Esophagus squamous epithelium (tissue), 5 donors: ENCODE results near the gene TMEM132D. TPM values are rescaled to one million over a fixed set of nuclear protein-coding genes. Genes with fewer than 3 reads are reported as not detected.

Experiments
- DNase-seq: peaks from one replicate; lab custom pipeline; 2025; lab: John Stamatoyannopoulos, UW
- H3K27ac ChIP-seq, 4 donors: fragments of 200-600 bp; sonication (generic); one replicate each; pipeline ENCODE4 v1.5.1; 2016 to 2019; ENCODE audit warnings: mild to moderate bottlenecking in 1 of 4
- H3K27me3 ChIP-seq, 4 donors: fragments of 200-600 bp; sonication (generic); 1 replicate in 3 of 4; 2 replicates in 1 of 4; pipeline versions ENCODE4 v1.5.1 to v1.6.0; 2017 to 2021; ENCODE audit warnings: antibody characterized with exemption in 1 of 4
- H3K36me3 ChIP-seq, 3 donors: fragments of 200-600 bp; sonication (generic); one replicate each; pipeline ENCODE4 v1.5.1; 2016 to 2019
- H3K4me1 ChIP-seq, 3 donors: fragments of 200-600 bp; sonication (generic); one replicate each; pipeline ENCODE4 v1.5.1; 2017 to 2019
- H3K4me3 ChIP-seq, 4 donors: fragments of 200-600 bp; sonication (generic); 1 replicate in 3 of 4; 2 replicates in 1 of 4; pipeline ENCODE4 v1.5.1; 2016 to 2019; ENCODE audit warnings: mild to moderate bottlenecking in 2 of 4, moderate library complexity in 1 of 4
- H3K9me3 ChIP-seq, 3 donors: fragments of 200-600 bp; sonication (generic); one replicate each; pipeline ENCODE4 v1.5.1; 2016 to 2019
- POLR2A ChIP-seq, 4 donors: fragments of 450-650 bp; IDR thresholded peaks; one replicate each; pipeline ENCODE4 v1.6.1; 2017; ENCODE audit warnings: antibody characterized with exemption in 4 of 4, mild to moderate bottlenecking in 4 of 4, moderate library complexity in 3 of 4
- WGBS, 2 donors: methylation state at CpG; one replicate each; pipeline ENCODE4 v1.1.5; 2018; 5-methylcytosine and 5-hydroxymethylcytosine counted together
- intact Hi-C: fragments of 100-400 bp; cut with DNase I; formaldehyde crosslinking; loops from one replicate; pipeline ENCODE4 v1.15.0; 2022
- total RNA-seq, 4 donors: library from RNA; depleted of rRNA; stranded (reverse); fragments of >200 nt; gene quantifications; one replicate each; pipeline ENCODE4 v1.1.0, GENCODE V29; 2016
- TF ChIP-seq, protein P1 (sequence below), 6 experiments: fragments of 450-650 bp in 4 of 6; fragments of 200-600 bp in 2 of 6; sonication (generic) in 2 of 6; IDR thresholded peaks; one replicate each; pipeline ENCODE4 v1.5.1; 2016 to 2019; ENCODE audit warnings: antibody characterized with exemption in 6 of 6, mild to moderate bottlenecking in 4 of 6, moderate library complexity in 4 of 6
- donor health status: DM: yes; HTN: yes; CAD: no.

Gene TMEM132D
- total RNA-seq, 4 donors from 2014 or later = not detected

DNA sequence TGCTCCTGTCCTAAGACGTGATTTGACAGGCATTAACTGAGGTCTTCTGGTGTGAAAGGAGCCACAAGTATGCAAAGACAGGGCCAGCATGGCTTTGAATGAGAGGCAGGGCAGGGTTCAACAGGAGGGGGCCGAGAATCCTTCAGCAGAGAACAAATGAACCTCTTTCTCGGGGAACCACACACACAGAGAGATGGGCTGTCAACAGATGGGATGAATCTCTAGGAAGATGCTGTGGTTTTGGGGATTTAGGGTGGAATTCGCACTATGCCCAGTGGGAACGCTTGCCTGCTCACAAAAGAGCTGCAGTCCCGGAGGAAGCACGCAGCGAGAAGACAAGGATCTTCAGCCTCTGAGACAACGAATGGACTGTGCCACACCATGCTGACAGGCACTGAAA lies 537.2 kb downstream of the TMEM132D start:
- Histone ChIP-seq H3K27me3 (peaks cover 0 to 3% (median 0%) of the 10 kb centered on the region in 4 donors), H3K9me3 (peaks cover 0 to 15% (median 0%) of the 10 kb centered on the region in 3 donors), H3K27ac (no peak overlapping the region), H3K4me1 (no peaks in the 10 kb centered on the region), H3K36me3 (no peaks in the 10 kb centered on the region), H3K4me3 (no peak overlapping the region)
- DNase-seq = no peak
- TF ChIP-seq, protein P1, sequence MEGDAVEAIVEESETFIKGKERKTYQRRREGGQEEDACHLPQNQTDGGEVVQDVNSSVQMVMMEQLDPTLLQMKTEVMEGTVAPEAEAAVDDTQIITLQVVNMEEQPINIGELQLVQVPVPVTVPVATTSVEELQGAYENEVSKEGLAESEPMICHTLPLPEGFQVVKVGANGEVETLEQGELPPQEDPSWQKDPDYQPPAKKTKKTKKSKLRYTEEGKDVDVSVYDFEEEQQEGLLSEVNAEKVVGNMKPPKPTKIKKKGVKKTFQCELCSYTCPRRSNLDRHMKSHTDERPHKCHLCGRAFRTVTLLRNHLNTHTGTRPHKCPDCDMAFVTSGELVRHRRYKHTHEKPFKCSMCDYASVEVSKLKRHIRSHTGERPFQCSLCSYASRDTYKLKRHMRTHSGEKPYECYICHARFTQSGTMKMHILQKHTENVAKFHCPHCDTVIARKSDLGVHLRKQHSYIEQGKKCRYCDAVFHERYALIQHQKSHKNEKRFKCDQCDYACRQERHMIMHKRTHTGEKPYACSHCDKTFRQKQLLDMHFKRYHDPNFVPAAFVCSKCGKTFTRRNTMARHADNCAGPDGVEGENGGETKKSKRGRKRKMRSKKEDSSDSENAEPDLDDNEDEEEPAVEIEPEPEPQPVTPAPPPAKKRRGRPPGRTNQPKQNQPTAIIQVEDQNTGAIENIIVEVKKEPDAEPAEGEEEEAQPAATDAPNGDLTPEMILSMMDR (IDR thresholded peaks at IDR 0.05) = no peak
- no peak for TF ChIP-seq POLR2A (IDR thresholded peaks at IDR 0.05)
- WGBS, 2 donors = 74 to 75% methylated on average over 9 of the region's 9 CpGs
- intact Hi-C loops = no loop called here

DNA sequence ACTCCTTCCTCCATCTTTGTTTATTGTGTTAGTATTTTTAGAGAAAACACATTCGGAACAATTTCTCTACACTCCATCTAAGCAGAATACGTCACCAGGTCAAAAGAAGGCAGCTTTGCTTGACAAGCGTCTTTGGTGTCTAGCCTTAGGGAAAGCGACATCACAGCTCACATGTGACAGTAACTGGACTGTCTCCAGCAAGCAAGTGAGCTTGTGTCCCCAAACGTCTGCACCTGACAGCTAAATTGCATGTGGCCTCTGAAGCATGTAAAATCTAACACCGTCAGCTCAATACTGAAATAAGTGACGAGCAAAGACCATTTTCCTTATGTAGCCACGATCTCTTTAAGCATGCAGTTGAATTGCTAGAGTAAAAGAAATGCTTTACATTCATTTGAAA lies 540.8 kb downstream of the TMEM132D start:
- peaks cover 0 to 8% (median 0%) of the 10 kb centered on the region in 3 donors for H3K9me3 ChIP-seq
- no peak overlapping the region for H3K4me3 ChIP-seq
- no peaks in the 10 kb centered on the region for H3K36me3 ChIP-seq
- intact Hi-C loops = no loop called here
- H3K27ac ChIP-seq = no peak overlapping the region
- 40 to 46% methylated on average over 8 of the region's 8 CpGs for WGBS, 2 donors
- no peak for DNase-seq
- no peaks in the 10 kb centered on the region for H3K4me1 ChIP-seq
- no peak for TF ChIP-seq POLR2A (IDR thresholded peaks at IDR 0.05)
- TF ChIP-seq, protein P1 (IDR thresholded peaks at IDR 0.05) = no peak
- H3K27me3 ChIP-seq = peaks cover 0 to 3% (median 0%) of the 10 kb centered on the region in 4 donors

DNA sequence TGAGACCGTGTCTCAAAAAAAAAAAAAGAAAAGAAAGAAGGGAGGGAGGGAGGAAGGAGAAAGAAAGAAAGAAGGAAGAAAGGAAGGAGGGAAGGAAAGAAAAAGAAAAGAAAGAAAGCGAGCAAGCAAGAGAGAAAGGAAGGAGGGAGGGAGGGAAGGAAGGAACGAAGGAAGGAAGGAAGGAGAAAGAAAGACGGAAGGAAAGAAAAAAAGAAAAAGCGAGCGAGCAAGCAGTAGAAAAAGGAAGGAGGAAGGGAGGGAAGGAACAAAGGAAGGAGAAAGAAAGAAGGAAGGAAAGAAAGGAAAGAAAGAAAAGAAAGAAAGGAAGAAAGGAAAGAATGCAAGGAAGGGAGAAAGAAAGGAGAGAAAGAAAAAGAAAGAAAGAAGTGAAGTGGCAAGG lies 546.6 kb downstream of the TMEM132D start:
- no peak overlapping the region for H3K27ac ChIP-seq
- DNase-seq = no peak
- intact Hi-C loops = no loop called here
- H3K4me3 ChIP-seq = no peak overlapping the region
- no peaks in the 10 kb centered on the region for H3K36me3 ChIP-seq
- no peaks in the 10 kb centered on the region for H3K27me3 ChIP-seq
- WGBS, 2 donors = 83 to 84% methylated on average over 6 of the region's 6 CpGs
- H3K4me1 ChIP-seq = no peaks in the 10 kb centered on the region
- no peak for TF ChIP-seq POLR2A (IDR thresholded peaks at IDR 0.05)
- TF ChIP-seq, protein P1 (IDR thresholded peaks at IDR 0.05) = no peak
- H3K9me3 ChIP-seq = peaks cover 0 to 8% (median 0%) of the 10 kb centered on the region in 3 donors

DNA sequence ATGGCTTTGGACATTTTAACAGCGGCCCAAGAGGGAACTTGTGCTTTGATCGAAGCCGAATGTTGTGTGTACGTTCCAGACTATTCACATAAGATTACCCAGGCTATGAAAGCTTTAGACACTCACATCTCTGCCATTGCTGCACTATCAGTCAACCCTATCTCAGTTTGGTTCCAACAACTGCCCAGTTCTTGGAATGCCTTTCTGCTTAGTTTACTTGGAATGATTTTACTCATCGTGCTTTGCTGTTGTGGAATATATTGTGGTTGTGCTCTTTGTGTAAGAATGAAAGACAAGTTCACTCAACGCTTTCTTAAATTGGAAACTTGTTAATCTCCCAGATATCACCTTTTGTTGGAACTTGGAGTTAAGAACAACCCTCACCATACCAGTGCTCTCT lies 552.3 kb downstream of the TMEM132D start:
- WGBS, 2 donors = 86 to 89% methylated on average over 6 of the region's 6 CpGs
- Histone ChIP-seq H3K4me1 (no peaks in the 10 kb centered on the region), H3K36me3 (no peaks in the 10 kb centered on the region), H3K27ac (no peak overlapping the region), H3K4me3 (no peak overlapping the region), H3K27me3 (no peaks in the 10 kb centered on the region), H3K9me3 (peaks cover 0 to 4% (median 0%) of the 10 kb centered on the region in 3 donors)
- TF ChIP-seq, protein P1 (IDR thresholded peaks at IDR 0.05) = no peak
- no peak for TF ChIP-seq POLR2A (IDR thresholded peaks at IDR 0.05)
- intact Hi-C loops = no loop called here
- no peak for DNase-seq

DNA sequence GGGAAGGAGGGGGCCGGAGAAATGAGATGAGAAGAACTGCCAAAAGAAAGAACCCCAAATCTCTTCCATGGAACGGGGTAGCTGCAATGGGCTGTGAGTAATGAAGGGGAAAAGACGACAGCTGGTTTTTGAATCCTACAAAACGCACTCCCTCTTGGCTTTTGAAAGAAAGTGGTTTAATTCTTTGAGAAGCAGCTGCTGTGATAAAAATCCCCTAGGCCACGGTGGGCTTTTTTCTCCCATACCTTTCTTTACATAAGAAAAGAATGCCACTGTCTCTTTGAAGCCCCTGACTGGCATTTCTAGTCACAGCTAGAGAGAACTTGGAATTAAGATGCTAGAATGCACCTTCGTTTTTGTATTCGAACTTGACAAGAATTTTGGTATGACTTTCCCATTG lies 564.5 kb downstream of the TMEM132D start:
- Histone ChIP-seq H3K27me3 (no peaks in the 10 kb centered on the region), H3K4me1 (no peaks in the 10 kb centered on the region), H3K27ac (no peak overlapping the region), H3K4me3 (no peak overlapping the region), H3K9me3 (peaks cover 0 to 30% (median 11%) of the 10 kb centered on the region in 3 donors), H3K36me3 (no peaks in the 10 kb centered on the region)
- WGBS, 2 donors = 23 to 41% methylated on average over 7 of the region's 7 CpGs
- intact Hi-C loops = no loop called here
- TF ChIP-seq POLR2A (IDR thresholded peaks at IDR 0.05) = no peak
- TF ChIP-seq, protein P1 (IDR thresholded peaks at IDR 0.05) = no peak
- no peak for DNase-seq
